Neural progenitor cell (in vitro differentiated cells): ENCODE results near the gene GNAI3. TPM values are rescaled to one million over a fixed set of nuclear protein-coding genes. Genes with fewer than 3 reads are reported as not detected.

Experiments used
- DNase-seq: peaks from one replicate; pipeline ENCODE4 v3.0.0-alpha.2; 2016; ENCODE audit warnings: low spot score
- H2AFZ ChIP-seq: fragments of 200-600 bp; sonication (generic); replicated peaks from 2 replicates; pipeline ENCODE4 v1.6.1; 2016; ENCODE audit warnings: antibody characterized with exemption
- H3F3A ChIP-seq: fragments of 200-600 bp; sonication (generic); 2 replicates; pipeline ENCODE4 v1.6.1; 2016; ENCODE audit warnings: antibody characterized with exemption, low read depth
- H3K27ac ChIP-seq: fragments of 200-600 bp; sonication (generic); 2 replicates; pipeline ENCODE4 v1.5.1; 2016; ENCODE audit warnings: mild to moderate bottlenecking
- H3K27me3 ChIP-seq: fragments of 200-600 bp; sonication (generic); 2 replicates; pipeline ENCODE4 v1.6.1; 2016; ENCODE audit warnings: mild to moderate bottlenecking, moderate library complexity
- H3K36me3 ChIP-seq: fragments of 200-600 bp; sonication (generic); 2 replicates; pipeline ENCODE4 v1.5.1; 2016
- H3K4me1 ChIP-seq: fragments of 200-600 bp; sonication (generic); 2 replicates; pipeline ENCODE4 v1.6.1; 2016; ENCODE audit warnings: mixed run types
- H3K4me2 ChIP-seq: fragments of 200-600 bp; sonication (generic); 2 replicates; pipeline ENCODE4 v1.6.1; 2016
- H3K4me3 ChIP-seq: fragments of 200-600 bp; sonication (generic); 2 replicates; pipeline ENCODE4 v1.5.1; 2016
- H3K79me2 ChIP-seq: fragments of 200-600 bp; sonication (generic); 2 replicates; pipeline ENCODE4 v1.6.1; 2016; ENCODE audit warnings: low read depth
- H3K9ac ChIP-seq: fragments of 200-600 bp; sonication (generic); 2 replicates; pipeline ENCODE4 v1.6.1; 2016
- H3K9me3 ChIP-seq: fragments of 200-600 bp; sonication (generic); 2 replicates; pipeline ENCODE4 v1.5.1; 2016; ENCODE audit warnings: low read depth
- H4K20me1 ChIP-seq: fragments of 200-600 bp; sonication (generic); 2 replicates; pipeline ENCODE4 v1.6.1; 2016; ENCODE audit warnings: low read depth
- H3K27ac Mint-ChIP-seq: 3 replicates; pipeline ENCODE4 v1.8.0; 2021; ENCODE audit warnings: mixed read lengths
- H3K27me3 Mint-ChIP-seq: 2 replicates; pipeline ENCODE4 v1.8.0; 2022; ENCODE audit warnings: low read depth, mild to moderate bottlenecking, inconsistent platforms, moderate library complexity, mixed read lengths; ENCODE audit not compliant: insufficient read depth
- H3K36me3 Mint-ChIP-seq: 3 replicates; pipeline ENCODE4 v1.8.0; 2021; ENCODE audit warnings: mixed read lengths
- H3K4me1 Mint-ChIP-seq: 3 replicates; pipeline ENCODE4 v1.8.0; 2021; ENCODE audit warnings: mixed read lengths
- H3K4me3 Mint-ChIP-seq: 3 replicates; pipeline ENCODE4 v1.8.0; 2021; ENCODE audit warnings: mild to moderate bottlenecking, moderate library complexity, mixed read lengths
- H3K9me3 Mint-ChIP-seq: 3 replicates; pipeline ENCODE4 v1.8.0; 2020; ENCODE audit warnings: mixed read lengths
- CTCF ChIP-seq: fragments of 200-600 bp; sonication (generic); IDR thresholded peaks from 2 replicates; pipeline ENCODE4 v1.5.1; 2017; ENCODE audit warnings: antibody characterized with exemption, mild to moderate bottlenecking
- EZH2 ChIP-seq: fragments of 200-600 bp; sonication (generic); IDR thresholded peaks from 2 replicates; pipeline ENCODE4 v1.6.1; 2017; ENCODE audit warnings: antibody characterized with exemption, mild to moderate bottlenecking, moderate library complexity
- EZH2phosphoT487 ChIP-seq: fragments of 200-600 bp; sonication (generic); IDR thresholded peaks from 2 replicates; pipeline ENCODE4 v1.6.1; 2017; ENCODE audit warnings: antibody characterized with exemption
- total RNA-seq: library from RNA; depleted of rRNA; stranded (reverse); fragments of >200 nt; gene quantifications from 2 replicates; pipeline ENCODE4 v1.2.3, GENCODE V29; 2015; ENCODE audit warnings: low replicate concordance

Gene GNAI3
- total RNA-seq, 1 donor from 2014 or later: 15.4 TPM

GRCh38 chr1:109610609-109611307 is 62.3 kb downstream of the GNAI3 start:
- H3K9ac ChIP-seq: no peak overlapping the region
- H3K27ac Mint-ChIP-seq: no peak overlapping the region

GRCh38 chr1:109611308-109611990 is 63.0 kb downstream of the GNAI3 start:
- H3F3A ChIP-seq: no peaks in the 10 kb centered on the region
- H3K79me2 ChIP-seq: no peaks in the 10 kb centered on the region
- H3K36me3 ChIP-seq: no peaks in the 10 kb centered on the region
- no peak overlapping the region for H3K4me2 ChIP-seq
- no peak overlapping the region for H3K4me3 ChIP-seq
- no peak overlapping the region for H3K4me3 Mint-ChIP-seq
- peaks cover 2% of the 10 kb centered on the region for H3K36me3 Mint-ChIP-seq
- no peaks in the 10 kb centered on the region for H3K9me3 Mint-ChIP-seq
- no peaks in the 10 kb centered on the region for H3K4me1 ChIP-seq
- no peak for DNase-seq
- H3K9ac ChIP-seq: no peak overlapping the region
- H2AFZ ChIP-seq: no peak overlapping the region
- H3K27ac ChIP-seq: no peak overlapping the region
- no peaks in the 10 kb centered on the region for H3K9me3 ChIP-seq
- H3K4me1 Mint-ChIP-seq: peaks cover 23% of the 10 kb centered on the region
- H3K27me3 Mint-ChIP-seq: no peaks in the 10 kb centered on the region
- TF ChIP-seq CTCF (no peak), EZH2 (no peak), EZH2phosphoT487 (no peak)
- no peaks in the 10 kb centered on the region for H3K27me3 ChIP-seq
- no peak overlapping the region for H3K27ac Mint-ChIP-seq
- H4K20me1 ChIP-seq: no peaks in the 10 kb centered on the region

More at GRCh38 chr1:109610609-109611307, 62.3 kb downstream of the GNAI3 start:
- Histone ChIP-seq H3K27ac (no peak overlapping the region), H3K9me3 (no peaks in the 10 kb centered on the region), H3K4me1 (no peaks in the 10 kb centered on the region), H2AFZ (no peak overlapping the region), H3K4me3 (no peak overlapping the region), H4K20me1 (no peaks in the 10 kb centered on the region), H3K4me2 (no peak overlapping the region), H3K36me3 (no peaks in the 10 kb centered on the region), H3F3A (no peaks in the 10 kb centered on the region), H3K27me3 (no peaks in the 10 kb centered on the region), H3K79me2 (no peaks in the 10 kb centered on the region)
- H3K9me3 Mint-ChIP-seq: no peaks in the 10 kb centered on the region
- TF ChIP-seq EZH2phosphoT487: no peak
- TF ChIP-seq CTCF: no peak
- no peak for TF ChIP-seq EZH2
- no peaks in the 10 kb centered on the region for H3K27me3 Mint-ChIP-seq
- DNase-seq: no peak
- H3K36me3 Mint-ChIP-seq: peaks cover 2% of the 10 kb centered on the region
- H3K4me3 Mint-ChIP-seq: no peak overlapping the region
- H3K4me1 Mint-ChIP-seq: peaks cover 17% of the 10 kb centered on the region

- Histone ChIP-seq H3K9ac (no peak overlapping the region), H4K20me1 (no peaks in the 10 kb centered on the region), H3K4me1 (peaks cover 10% of the 10 kb centered on the region), H2AFZ (no peak overlapping the region), H3K4me2 (no peak overlapping the region), H3K4me3 (no peak overlapping the region), H3F3A (peaks cover 5% of the 10 kb centered on the region), H3K27me3 (no peaks in the 10 kb centered on the region), H3K9me3 (no peaks in the 10 kb centered on the region), H3K79me2 (no peaks in the 10 kb centered on the region), H3K27ac (no peak overlapping the region), H3K36me3 (no peaks in the 10 kb centered on the region)
- Mint-ChIP-seq H3K36me3 (no peaks in the 10 kb centered on the region), H3K27ac (peak overlapping the region; percentile 28), H3K27me3 (peaks cover 3% of the 10 kb centered on the region), H3K4me3 (no peak overlapping the region), H3K9me3 (no peaks in the 10 kb centered on the region), H3K4me1 (peaks cover 42% of the 10 kb centered on the region)
- DNase-seq: no peak
- TF ChIP-seq EZH2phosphoT487: no peak
- no peak for TF ChIP-seq CTCF
- TF ChIP-seq EZH2: no peak
Observed at GRCh38 chr1:109613361-109614147, 65.1 kb downstream of the GNAI3 start.
